IMR-90 (cell line): Measurements from ENCODE around the gene DLGAP4. TPM values are rescaled to one million over a fixed set of nuclear protein-coding genes. Genes with fewer than 3 reads are reported as not detected.

Experiments
- ATAC-seq: fragments of 200-7000 bp; cut with Tn5 transposase; 2 replicates; pipeline ENCODE4 v1.9.1; 2020; ENCODE audit warnings: low read depth, mild to moderate bottlenecking, moderate library complexity
- BruUV-seq: library from RNA; stranded (reverse); fragments of 400-500 nt; replicated peaks from 2 replicates; lab custom pipeline; 2021; lab: Mats Ljungman, UMichigan
- CTCF ChIA-PET: fragments of 300-600 bp; formaldehyde crosslinking; extraction: SDS; loops from one replicate; lab custom pipeline; 2021; ENCODE audit warnings: antibody characterized with exemption; lab: Yijun Ruan, JAX
- POLR2A ChIA-PET: fragments of 300-600 bp; sonication (Branson Sonifier 250); formaldehyde crosslinking; loops from one replicate; lab custom pipeline; 2022; ENCODE audit warnings: antibody characterized with exemption; ENCODE audit not compliant: unreplicated experiment; lab: Charles Lee
- DNase-seq: peaks from one replicate; pipeline ENCODE4 v3.0.0; 2013
- H2AFZ ChIP-seq: replicated peaks from 2 replicates; pipeline ENCODE3; 2013; ENCODE audit warnings: low read length, mild to moderate bottlenecking; ENCODE audit not compliant: poor library complexity
- H2AK5ac ChIP-seq: 2 replicates; pipeline ENCODE4 v1.6.1; 2013; ENCODE audit warnings: low read depth, low read length, inconsistent platforms
- H2AK9ac ChIP-seq: replicated peaks from 2 replicates; pipeline ENCODE3; 2013; ENCODE audit warnings: mild to moderate bottlenecking, low read depth, low read length, moderate library complexity; ENCODE audit not compliant: poor library complexity
- H2BK120ac ChIP-seq: 2 replicates; pipeline ENCODE4 v1.6.1; 2013; ENCODE audit warnings: low read depth, low read length, inconsistent platforms
- H2BK15ac ChIP-seq: 3 replicates; pipeline ENCODE4 v1.6.1; 2013; ENCODE audit warnings: low read depth, low read length, inconsistent platforms
- H2BK20ac ChIP-seq: 2 replicates; pipeline ENCODE4 v1.6.1; 2013; ENCODE audit warnings: low read depth, mild to moderate bottlenecking, inconsistent platforms, low read length, moderate library complexity
- H2BK5ac ChIP-seq: 2 replicates; pipeline ENCODE4 v1.6.1; 2013; ENCODE audit warnings: mild to moderate bottlenecking, low read depth, low read length, inconsistent platforms; ENCODE audit not compliant: poor library complexity, severe bottlenecking
- H3K14ac ChIP-seq: replicated peaks from 2 replicates; pipeline ENCODE4 v1.6.1; 2013; ENCODE audit warnings: low read depth, low read length, inconsistent platforms
- H3K18ac ChIP-seq: 2 replicates; pipeline ENCODE4 v1.6.1; 2013; ENCODE audit warnings: low read depth, low read length, control low read depth
- H3K23ac ChIP-seq: 2 replicates; pipeline ENCODE4 v1.6.1; 2013; ENCODE audit warnings: low read depth, low read length, inconsistent platforms
- H3K27ac ChIP-seq: 2 replicates; pipeline ENCODE4 v1.5.1; 2013; ENCODE audit warnings: mild to moderate bottlenecking, control low read depth, low read length; ENCODE audit not compliant: insufficient read depth
- H3K27me3 ChIP-seq: 2 replicates; pipeline ENCODE4 v1.6.1; 2013; ENCODE audit warnings: low read length; ENCODE audit not compliant: control insufficient read depth, insufficient read depth
- H3K36me3 ChIP-seq: 2 replicates; pipeline ENCODE4 v1.6.1; 2013; ENCODE audit warnings: low read length, mixed read lengths; ENCODE audit not compliant: control insufficient read depth, insufficient read depth
- H3K4ac ChIP-seq: 2 replicates; pipeline ENCODE4 v1.6.1; 2013; ENCODE audit warnings: low read depth, low read length, inconsistent platforms
- H3K4me1 ChIP-seq: 2 replicates; pipeline ENCODE4 v1.6.1; 2013; ENCODE audit warnings: low read length, mixed read lengths; ENCODE audit not compliant: control insufficient read depth, insufficient read depth
- H3K4me2 ChIP-seq: 2 replicates; pipeline ENCODE4 v1.6.1; 2013; ENCODE audit warnings: low read depth, mild to moderate bottlenecking, control low read depth, low read length, moderate library complexity
- H3K4me3 ChIP-seq: 2 replicates; pipeline ENCODE4 v1.5.1; 2013; ENCODE audit warnings: low read depth, mild to moderate bottlenecking, control low read depth, low read length, moderate library complexity; ENCODE audit not compliant: insufficient read depth
- H3K56ac ChIP-seq: 2 replicates; pipeline ENCODE4 v1.6.1; 2013; ENCODE audit warnings: low read length, inconsistent platforms; ENCODE audit not compliant: insufficient read depth; ENCODE audit errors: extremely low read depth
- H3K79me1 ChIP-seq, 2 experiments: 2 replicates each; pipeline ENCODE4 v1.6.1; 2013; ENCODE audit warnings: low read length in 2 of 2, inconsistent platforms in 1 of 2, low read depth in 1 of 2
- H3K9ac ChIP-seq: 2 replicates; pipeline ENCODE4 v1.6.1; 2013; ENCODE audit warnings: low read depth, low read length, control low read depth
- H3K9me1 ChIP-seq: 2 replicates; pipeline ENCODE4 v1.6.1; 2013; ENCODE audit warnings: low read length, inconsistent platforms; ENCODE audit not compliant: insufficient read depth
- H3K9me3 ChIP-seq: 2 replicates; pipeline ENCODE4 v1.6.1; 2013; ENCODE audit warnings: low read length; ENCODE audit not compliant: control insufficient read depth, insufficient read depth
- H4K20me1 ChIP-seq: 2 replicates; pipeline ENCODE4 v1.6.1; 2013; ENCODE audit warnings: low read length, inconsistent platforms; ENCODE audit not compliant: insufficient read depth
- H4K5ac ChIP-seq: 2 replicates; pipeline ENCODE4 v1.6.1; 2013; ENCODE audit warnings: mild to moderate bottlenecking, low read depth, low read length, control low read depth
- H4K8ac ChIP-seq, 2 experiments: 2 replicates each; pipeline ENCODE4 v1.6.1; 2013; ENCODE audit warnings: low read depth in 2 of 2, low read length in 2 of 2, control low read depth in 1 of 2, inconsistent platforms in 1 of 2
- H4K91ac ChIP-seq: 2 replicates; pipeline ENCODE4 v1.6.1; 2013; ENCODE audit warnings: low read depth, low read length, inconsistent platforms; ENCODE audit not compliant: insufficient read depth
- BHLHE40 ChIP-seq: fragments of 150-350 bp; IDR thresholded peaks from 2 replicates; pipeline ENCODE4 v1.6.1; 2016; ENCODE audit warnings: mild to moderate bottlenecking, low read depth, low read length
- CEBPB ChIP-seq: IDR thresholded peaks from 2 replicates; pipeline ENCODE4 v1.6.1; 2012; ENCODE audit warnings: low read depth, low read length, improper control_type of control experiment
- CHD1 ChIP-seq: IDR thresholded peaks from 2 replicates; pipeline ENCODE4 v1.6.1; 2012; ENCODE audit warnings: low read depth, low read length, improper control_type of control experiment
- FOS ChIP-seq: fragments of 150-350 bp; IDR thresholded peaks from 2 replicates; pipeline ENCODE4 v1.6.1; 2016; ENCODE audit warnings: low read depth, low read length
- MAFK ChIP-seq: IDR thresholded peaks from 2 replicates; pipeline ENCODE4 v1.6.1; 2012; ENCODE audit warnings: low read depth, low read length, improper control_type of control experiment
- MAZ ChIP-seq: IDR thresholded peaks from 2 replicates; pipeline ENCODE4 v1.6.1; 2012; ENCODE audit warnings: low read depth, mild to moderate bottlenecking, low read length, improper control_type of control experiment, moderate library complexity, borderline replicate concordance
- MXI1 ChIP-seq: IDR thresholded peaks from 2 replicates; pipeline ENCODE4 v1.6.1; 2012; ENCODE audit warnings: low read depth, mild to moderate bottlenecking, low read length, moderate library complexity, borderline replicate concordance
- NFE2L2 ChIP-seq: fragments of 150-350 bp; IDR thresholded peaks from 2 replicates; pipeline ENCODE4 v1.6.1; 2016; ENCODE audit warnings: low read depth, mild to moderate bottlenecking, low read length
- POLR2A ChIP-seq: IDR thresholded peaks from 2 replicates; pipeline ENCODE4 v1.6.1; 2012; ENCODE audit warnings: mild to moderate bottlenecking, low read depth, low read length
- RAD21 ChIP-seq: IDR thresholded peaks from 2 replicates; pipeline ENCODE4 v1.6.1; 2012; ENCODE audit warnings: low read length, improper control_type of control experiment
- RCOR1 ChIP-seq: IDR thresholded peaks from 2 replicates; pipeline ENCODE4 v1.6.1; 2012; ENCODE audit warnings: mild to moderate bottlenecking, low read length, improper control_type of control experiment; ENCODE audit not compliant: insufficient replicate concordance
- RFX5 ChIP-seq: IDR thresholded peaks from 2 replicates; pipeline ENCODE4 v1.8.0; 2012; ENCODE audit warnings: low read depth, mild to moderate bottlenecking, low read length, moderate library complexity
- SMC3 ChIP-seq: fragments of 150-350 bp; IDR thresholded peaks from 2 replicates; pipeline ENCODE4 v1.6.1; 2016; ENCODE audit warnings: low read depth, mild to moderate bottlenecking, antibody characterized with exemption, low read length, moderate library complexity
- WGBS, 2 experiments: methylation state at CpG; one replicate each; pipeline versions ENCODE4 v1.1.5 to v1.1.7; 2013; ENCODE audit warnings: missing lambda C conversion rate in 2 of 2; ENCODE audit not compliant: insufficient read length in 1 of 2; ENCODE audit errors: extremely low coverage in 2 of 2; 5-methylcytosine and 5-hydroxymethylcytosine counted together
- dilution Hi-C: fragments of 300-500 bp; cut with HindIII; formaldehyde crosslinking; loops from one replicate; pipeline ENCODE4 v1.14.3; 2018; ENCODE audit warnings: low sequenced_read_pairs; ENCODE audit not compliant: unreplicated experiment
- in situ Hi-C: fragments of 300-500 bp; cut with MboI; formaldehyde crosslinking; loops from 3 replicates; pipeline ENCODE4 v1.14.3; 2019; ENCODE audit warnings: low sequenced_read_pairs, inconsistent platforms, mixed read lengths
- intact Hi-C: fragments of 100-400 bp; cut with micrococcal nuclease; formaldehyde crosslinking; loops from 2 replicates; pipeline ENCODE4 v1.10.0; 2022
- polyA plus RNA-seq, 3 experiments: library from polyadenylated mRNA; depleted of rRNA; stranded (reverse); fragments of >200 nt; gene quantifications; 2 replicates each; pipeline ENCODE4 v1.2.3, GENCODE V29; 2012; ENCODE audit warnings: low replicate concordance in 1 of 3
- total RNA-seq: library from RNA; depleted of rRNA; stranded (reverse); fragments of >200 nt; gene quantifications from 2 replicates; pipeline ENCODE4 v1.2.3, GENCODE V29; 2012
- TF ChIP-seq, protein P1 (sequence below): fragments of 150-350 bp; IDR thresholded peaks from 2 replicates; pipeline ENCODE4 v1.6.1; 2016; ENCODE audit warnings: low read depth, mild to moderate bottlenecking, low read length, moderate library complexity, borderline replicate concordance
- TF ChIP-seq, protein P2 (sequence below): conservative IDR thresholded peaks from 2 replicates; pipeline ENCODE4 v1.5.1; 2012; ENCODE audit warnings: mild to moderate bottlenecking, low read depth, low read length, improper control_type of control experiment

Gene DLGAP4
- total and polyA plus RNA-seq, 2 of the 4 experiments (the other 2 are of a cell fraction) = 32.3 to 73.2 TPM

DNA sequence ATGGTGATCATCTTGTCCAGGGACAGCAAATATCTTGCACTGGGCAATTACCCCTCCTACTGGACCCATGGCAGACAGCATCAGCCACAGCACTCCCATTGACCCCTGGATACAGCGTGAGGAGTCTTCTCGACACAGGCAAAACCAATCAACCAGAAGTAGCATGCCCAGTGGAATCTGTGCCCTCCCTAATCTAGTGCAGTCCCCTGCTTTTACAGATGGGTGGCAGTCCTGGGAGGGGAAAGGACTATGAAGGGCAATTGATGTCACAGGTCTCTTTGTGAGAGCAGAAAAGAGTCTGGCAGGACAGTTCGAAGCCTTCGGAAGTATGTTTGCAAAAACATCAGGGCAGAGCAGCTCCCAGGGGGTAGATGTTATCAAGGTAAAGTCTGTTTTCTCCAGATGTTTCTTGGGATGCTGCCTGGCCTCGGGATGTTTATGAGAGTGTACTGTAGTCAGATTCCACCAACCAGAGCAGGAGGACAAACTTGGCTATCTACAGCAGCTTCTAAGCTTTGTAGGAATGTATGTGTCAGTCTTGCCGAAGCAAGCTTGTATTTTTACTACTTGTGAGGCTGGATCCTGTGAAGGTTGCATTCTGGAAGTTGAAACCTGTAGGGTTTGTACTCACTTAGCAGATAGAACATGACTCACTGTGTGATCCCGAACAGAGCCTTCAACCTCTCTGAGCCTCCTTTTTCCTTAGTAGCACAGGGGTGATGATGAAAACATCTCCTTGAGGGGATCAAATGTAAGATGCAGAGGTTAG, 172.2 kb downstream of the DLGAP4 start:
- no peak overlapping the region for H2AFZ ChIP-seq
- H3K4ac ChIP-seq = no peak overlapping the region
- H3K9me3 ChIP-seq = no peaks in the 10 kb centered on the region
- intact Hi-C loops (no loop called here), dilution Hi-C loops (no loop called here), in situ Hi-C loops (no loop called here)
- H4K20me1 ChIP-seq = peaks cover 95% of the 10 kb centered on the region
- no peak overlapping the region for H4K91ac ChIP-seq
- no peak overlapping the region for H3K18ac ChIP-seq
- DNase-seq (peak; percentile 54), ATAC-seq (peak; percentile 34)
- H2AK5ac ChIP-seq = no peak overlapping the region
- H2BK120ac ChIP-seq = no peak overlapping the region
- no peak overlapping the region for H2AK9ac ChIP-seq
- H2BK20ac ChIP-seq = no peak overlapping the region
- H3K79me1 ChIP-seq = peaks cover 37 to 95% of the 10 kb centered on the region in 2 experiments
- peaks cover 67% of the 10 kb centered on the region for H3K9me1 ChIP-seq
- no peak overlapping the region for H3K27ac ChIP-seq
- 0% methylated on average over 1 of the region's 7 CpGs; no CpG with 5 or more reads in 1 of the 2 experiments for WGBS, 2 experiments
- ChIA-PET CTCF (no interaction called here), POLR2A (no interaction called here)
- H2BK5ac ChIP-seq = no peak overlapping the region
- H3K4me1 ChIP-seq = peaks cover 40% of the 10 kb centered on the region
- H4K5ac ChIP-seq = no peak overlapping the region
- no peak overlapping the region for H2BK15ac ChIP-seq
- 0 out of 2 replicates have a peak overlapping the region, but pooled peaks have one; percentile 19 for H3K14ac ChIP-seq
- H3K4me3 ChIP-seq = no peak overlapping the region
- BruUV-seq = no TSS peak
- H3K9ac ChIP-seq = no peak overlapping the region
- 0 out of 2 replicates have a peak overlapping the region, but pooled peaks have one; percentile 29 for H3K23ac ChIP-seq
- H3K56ac ChIP-seq = no peak overlapping the region
- H3K27me3 ChIP-seq = no peaks in the 10 kb centered on the region
- H3K4me2 ChIP-seq = no peak overlapping the region
- peaks cover 10% of the 10 kb centered on the region for H3K36me3 ChIP-seq
- H4K8ac ChIP-seq = no peak overlapping the region
- TF ChIP-seq RCOR1 (no peak), SMC3 (no peak), BHLHE40 (no peak), POLR2A (no peak), RAD21 (no peak), MAZ (no peak), CEBPB (no peak), NFE2L2 (no peak), MAFK (no peak), CHD1 (no peak), RFX5 (no peak), FOS (no peak), MXI1 (no peak)
- TF ChIP-seq, protein P1, sequence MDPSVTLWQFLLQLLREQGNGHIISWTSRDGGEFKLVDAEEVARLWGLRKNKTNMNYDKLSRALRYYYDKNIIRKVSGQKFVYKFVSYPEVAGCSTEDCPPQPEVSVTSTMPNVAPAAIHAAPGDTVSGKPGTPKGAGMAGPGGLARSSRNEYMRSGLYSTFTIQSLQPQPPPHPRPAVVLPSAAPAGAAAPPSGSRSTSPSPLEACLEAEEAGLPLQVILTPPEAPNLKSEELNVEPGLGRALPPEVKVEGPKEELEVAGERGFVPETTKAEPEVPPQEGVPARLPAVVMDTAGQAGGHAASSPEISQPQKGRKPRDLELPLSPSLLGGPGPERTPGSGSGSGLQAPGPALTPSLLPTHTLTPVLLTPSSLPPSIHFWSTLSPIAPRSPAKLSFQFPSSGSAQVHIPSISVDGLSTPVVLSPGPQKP = no peak
- TF ChIP-seq, protein P2, sequence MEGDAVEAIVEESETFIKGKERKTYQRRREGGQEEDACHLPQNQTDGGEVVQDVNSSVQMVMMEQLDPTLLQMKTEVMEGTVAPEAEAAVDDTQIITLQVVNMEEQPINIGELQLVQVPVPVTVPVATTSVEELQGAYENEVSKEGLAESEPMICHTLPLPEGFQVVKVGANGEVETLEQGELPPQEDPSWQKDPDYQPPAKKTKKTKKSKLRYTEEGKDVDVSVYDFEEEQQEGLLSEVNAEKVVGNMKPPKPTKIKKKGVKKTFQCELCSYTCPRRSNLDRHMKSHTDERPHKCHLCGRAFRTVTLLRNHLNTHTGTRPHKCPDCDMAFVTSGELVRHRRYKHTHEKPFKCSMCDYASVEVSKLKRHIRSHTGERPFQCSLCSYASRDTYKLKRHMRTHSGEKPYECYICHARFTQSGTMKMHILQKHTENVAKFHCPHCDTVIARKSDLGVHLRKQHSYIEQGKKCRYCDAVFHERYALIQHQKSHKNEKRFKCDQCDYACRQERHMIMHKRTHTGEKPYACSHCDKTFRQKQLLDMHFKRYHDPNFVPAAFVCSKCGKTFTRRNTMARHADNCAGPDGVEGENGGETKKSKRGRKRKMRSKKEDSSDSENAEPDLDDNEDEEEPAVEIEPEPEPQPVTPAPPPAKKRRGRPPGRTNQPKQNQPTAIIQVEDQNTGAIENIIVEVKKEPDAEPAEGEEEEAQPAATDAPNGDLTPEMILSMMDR = no peak
